GM19438 (cell line): ENCODE data around the gene IL18.
"Not testable (repeated sequence)": the region's sequence is repeated elsewhere in the genome, so short reads cannot be mapped to it uniquely, and the experiment has no call there.

Source experiments
- ATAC-seq: cut with Tn5 transposase; IDR thresholded peaks from one replicate; pipeline ENCODE4 v1.9.1; 2021; ENCODE audit warnings: low read depth; ENCODE audit not compliant: unreplicated experiment

The IL18 gene

DNA sequence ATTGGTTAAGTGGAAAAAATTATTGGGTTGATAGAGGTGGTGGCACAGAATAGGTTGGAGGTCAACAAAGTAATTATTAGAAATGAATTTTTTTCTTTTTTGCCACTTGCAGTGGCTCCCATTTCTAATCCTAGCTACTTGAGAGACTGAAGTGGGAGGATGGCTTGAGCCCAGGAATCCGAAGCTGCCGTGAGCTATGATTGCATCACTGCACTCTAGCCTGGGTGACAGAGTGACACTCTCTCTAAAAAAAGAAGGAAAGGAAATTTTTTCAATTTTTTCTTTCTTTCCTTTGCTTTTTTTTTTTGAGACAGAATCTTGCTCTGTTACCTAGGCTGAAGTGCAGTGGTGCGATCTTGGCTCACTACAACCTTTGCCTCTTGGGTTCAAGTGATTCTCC is 9.3 kb upstream of the IL18 start:
- no peak for ATAC-seq

DNA sequence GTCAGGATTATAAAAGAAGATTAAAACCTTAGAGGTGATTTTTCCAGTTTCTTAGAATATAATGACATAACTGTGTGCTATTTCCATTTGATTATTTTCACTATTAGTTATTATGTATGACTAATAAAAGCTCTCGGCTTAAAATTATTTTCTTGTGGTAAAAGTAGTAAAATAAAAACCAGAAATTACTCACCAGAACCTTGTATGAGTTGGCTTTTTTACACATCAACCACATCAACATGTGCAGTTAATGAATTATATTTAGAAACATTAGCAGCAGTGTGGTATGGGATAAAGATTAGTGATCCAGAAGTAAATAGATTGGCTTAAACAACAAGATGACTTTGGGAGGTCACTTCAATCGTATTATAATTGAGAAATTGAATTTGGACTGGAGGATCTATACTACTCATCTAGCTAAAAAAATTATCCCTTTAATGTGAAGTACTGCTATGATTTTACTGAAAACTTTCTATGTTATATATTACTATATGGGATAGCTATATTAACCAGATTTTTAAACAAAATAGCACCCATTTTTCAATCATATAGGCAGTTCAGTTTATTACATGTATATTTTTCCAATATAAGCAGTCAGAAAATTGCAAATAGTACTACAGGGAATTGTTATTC is 8.6 kb upstream of the IL18 start:
- ATAC-seq: no peak

DNA sequence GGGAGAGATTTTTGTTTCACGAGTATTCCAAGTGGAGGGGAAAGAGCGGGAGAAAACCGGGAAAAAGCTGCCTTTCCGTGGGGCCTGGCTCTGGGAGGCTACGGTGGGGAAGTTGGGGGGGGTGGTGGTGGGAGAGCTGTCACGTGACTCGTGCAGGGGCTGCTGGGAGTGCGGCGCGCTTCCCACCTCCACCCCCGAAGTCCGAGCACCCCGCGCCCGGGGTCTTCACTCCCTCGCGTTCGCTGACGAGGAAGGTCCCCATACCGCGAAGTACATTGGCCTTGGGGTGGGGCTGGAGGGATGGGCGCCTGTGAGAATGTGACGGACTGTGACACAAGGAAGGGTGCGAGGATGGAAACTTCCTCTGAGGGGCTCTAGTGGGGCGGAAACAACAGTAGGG is 3.3 kb upstream of the IL18 start, which contains the start of gene TEX12:
Gene TEX12, plus strand, starts transcription at position 228 of the 400 bp plus-strand sequence. CDS start 1,897 bp downstream, outside the sequence.
- ATAC-seq: no peak

DNA sequence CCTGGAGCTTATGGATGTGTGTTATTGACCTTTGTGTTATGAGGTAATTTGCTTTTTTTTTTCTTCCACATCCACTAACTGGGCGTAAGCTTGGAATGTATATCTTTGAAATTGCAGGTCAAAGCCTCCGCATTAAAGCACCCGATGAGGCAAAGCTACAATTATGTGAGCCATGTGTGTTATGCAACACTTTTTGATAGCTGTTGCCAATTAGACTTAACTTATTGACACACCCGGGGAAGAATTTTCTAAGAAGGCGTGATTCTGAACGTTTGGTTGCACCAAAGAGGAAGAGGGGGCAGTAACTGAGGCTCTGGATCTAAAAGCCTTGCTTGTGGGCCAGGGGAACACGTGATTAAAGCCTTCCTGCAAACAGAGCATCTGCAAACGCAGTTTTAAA is 2.7 kb upstream of the IL18 start:
- no peak for ATAC-seq

DNA sequence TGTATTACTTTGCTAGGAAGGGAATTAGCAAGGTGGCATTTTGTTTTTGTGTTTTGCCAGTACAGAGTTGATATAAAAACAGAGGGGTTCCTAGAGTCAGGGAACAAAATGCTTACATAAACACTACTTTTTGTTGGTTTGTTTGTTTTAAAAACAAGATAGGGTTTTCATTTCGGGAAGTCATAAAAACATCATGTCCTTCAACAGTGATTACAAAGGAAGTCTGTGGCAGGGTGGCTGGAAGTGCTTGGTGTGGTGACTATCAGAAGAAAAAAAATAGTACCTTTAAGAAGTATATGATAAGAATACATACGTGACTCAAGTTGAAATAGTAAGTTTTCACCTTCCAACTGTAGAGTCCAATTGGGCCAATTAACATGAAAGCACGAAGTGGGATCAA is 1.2 kb upstream of the IL18 start:
- ATAC-seq: no peak

DNA sequence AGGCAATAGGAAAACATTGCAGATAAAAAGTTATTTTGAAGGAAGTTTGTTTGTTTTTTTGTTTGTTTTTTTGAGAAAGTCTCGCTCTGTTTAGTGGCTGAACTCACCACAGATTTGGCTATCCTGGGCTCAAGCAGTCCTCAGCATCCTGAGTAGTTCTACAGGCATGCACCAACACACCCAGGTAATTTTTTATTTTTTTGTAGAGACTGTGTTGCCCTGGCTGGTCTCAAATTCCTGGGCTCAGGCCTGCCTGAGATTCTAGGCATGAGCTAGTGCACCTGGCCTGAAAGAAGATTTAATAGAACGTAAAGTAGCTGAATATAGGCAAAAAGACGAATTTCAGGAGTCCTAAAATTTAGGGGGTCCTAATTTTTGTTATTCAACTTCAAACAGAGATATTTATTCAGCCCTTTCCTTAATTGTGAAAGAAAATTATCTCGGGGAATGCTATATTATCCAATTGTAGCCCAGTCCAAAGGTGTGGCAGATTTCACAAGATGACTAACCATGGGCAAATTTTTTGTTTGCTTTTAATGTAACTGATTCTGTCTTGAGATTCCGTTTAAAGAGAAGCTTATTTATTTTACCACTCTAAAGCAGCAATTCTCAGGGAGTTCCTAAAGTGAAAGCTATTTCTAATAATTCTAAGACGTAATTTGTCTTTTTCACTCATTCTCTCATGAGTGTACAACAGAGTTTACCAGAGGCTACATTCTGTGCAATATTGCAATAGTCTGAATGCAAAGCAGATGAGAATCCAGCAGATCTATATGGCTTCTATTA is 940 bp downstream of the IL18 start:
- no peak for ATAC-seq

DNA sequence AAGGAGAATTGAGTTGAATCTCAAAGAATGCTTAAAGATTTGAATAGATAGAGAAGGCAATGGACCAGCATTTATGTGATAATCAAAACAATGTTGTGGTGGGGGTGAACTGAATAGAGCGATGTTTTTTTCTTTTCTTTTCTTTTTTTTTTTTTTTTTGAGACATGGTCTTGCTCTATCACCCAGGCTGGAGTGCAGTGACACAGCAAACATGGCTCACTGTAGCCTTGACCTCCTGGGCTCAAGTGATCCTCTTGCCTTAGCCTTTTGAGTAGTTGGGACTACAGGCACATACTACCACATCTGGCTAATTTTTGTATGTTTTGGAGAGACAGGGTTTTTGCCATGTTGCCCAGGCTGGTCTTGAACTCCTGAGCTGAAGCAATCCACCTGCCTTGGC is 1.7 kb downstream of the IL18 start:
- not testable (repeated sequence) for ATAC-seq

DNA sequence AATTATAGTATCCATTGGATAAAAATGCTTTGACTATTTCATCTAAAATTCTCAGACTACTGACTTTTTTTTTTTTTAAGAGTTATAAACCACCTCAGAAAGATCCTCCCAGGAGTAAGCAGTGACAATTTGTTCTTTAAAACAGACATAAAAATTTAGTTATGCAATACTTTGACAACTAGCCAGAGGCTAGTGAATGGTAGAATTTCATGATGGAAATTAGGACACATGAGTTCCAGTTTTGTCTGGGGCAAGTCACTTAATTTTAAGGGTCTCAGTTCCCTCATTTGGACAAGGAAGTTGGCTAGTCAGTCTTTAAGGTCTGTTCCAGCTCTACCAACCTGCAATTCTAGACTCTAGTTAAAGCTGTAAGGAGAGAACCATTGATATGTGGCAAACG is 2.9 kb downstream of the IL18 start:
- ATAC-seq: no peak

DNA sequence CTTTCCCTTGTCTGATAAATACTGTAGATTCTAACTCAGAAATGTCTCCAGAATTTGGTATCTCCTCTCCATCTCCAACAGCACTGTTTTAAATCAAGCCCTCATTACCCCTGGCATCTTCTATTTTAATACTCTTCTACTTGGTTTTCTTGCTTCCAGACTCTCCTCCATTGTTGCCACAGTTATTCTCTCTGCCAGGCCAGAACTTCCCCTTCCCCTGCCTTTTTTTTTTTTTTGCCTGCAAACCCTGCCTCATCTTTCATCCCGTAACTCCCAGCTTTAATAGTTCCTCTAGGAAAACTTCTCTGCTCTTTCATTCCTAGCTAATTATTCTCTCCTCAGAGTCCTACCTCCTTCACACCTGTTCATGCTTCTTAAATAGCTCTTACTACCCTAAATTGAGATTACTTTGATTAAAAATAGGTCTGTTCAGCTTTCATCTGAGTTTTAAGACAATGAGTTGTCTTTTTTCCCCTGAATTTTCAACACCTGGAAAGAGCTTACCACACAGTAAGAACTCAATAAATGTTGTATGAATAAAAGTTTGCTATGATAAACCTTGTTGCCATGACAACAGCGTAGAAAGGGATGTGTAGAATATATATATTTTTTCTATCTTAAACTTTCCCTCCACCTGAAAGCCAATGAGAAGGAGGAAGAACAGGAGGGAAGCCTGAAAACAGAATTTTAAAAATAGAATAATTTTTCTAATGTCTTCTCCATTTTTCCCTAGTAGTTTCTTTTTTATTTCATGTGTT is 3.6 kb downstream of the IL18 start:
- ATAC-seq: no peak

DNA sequence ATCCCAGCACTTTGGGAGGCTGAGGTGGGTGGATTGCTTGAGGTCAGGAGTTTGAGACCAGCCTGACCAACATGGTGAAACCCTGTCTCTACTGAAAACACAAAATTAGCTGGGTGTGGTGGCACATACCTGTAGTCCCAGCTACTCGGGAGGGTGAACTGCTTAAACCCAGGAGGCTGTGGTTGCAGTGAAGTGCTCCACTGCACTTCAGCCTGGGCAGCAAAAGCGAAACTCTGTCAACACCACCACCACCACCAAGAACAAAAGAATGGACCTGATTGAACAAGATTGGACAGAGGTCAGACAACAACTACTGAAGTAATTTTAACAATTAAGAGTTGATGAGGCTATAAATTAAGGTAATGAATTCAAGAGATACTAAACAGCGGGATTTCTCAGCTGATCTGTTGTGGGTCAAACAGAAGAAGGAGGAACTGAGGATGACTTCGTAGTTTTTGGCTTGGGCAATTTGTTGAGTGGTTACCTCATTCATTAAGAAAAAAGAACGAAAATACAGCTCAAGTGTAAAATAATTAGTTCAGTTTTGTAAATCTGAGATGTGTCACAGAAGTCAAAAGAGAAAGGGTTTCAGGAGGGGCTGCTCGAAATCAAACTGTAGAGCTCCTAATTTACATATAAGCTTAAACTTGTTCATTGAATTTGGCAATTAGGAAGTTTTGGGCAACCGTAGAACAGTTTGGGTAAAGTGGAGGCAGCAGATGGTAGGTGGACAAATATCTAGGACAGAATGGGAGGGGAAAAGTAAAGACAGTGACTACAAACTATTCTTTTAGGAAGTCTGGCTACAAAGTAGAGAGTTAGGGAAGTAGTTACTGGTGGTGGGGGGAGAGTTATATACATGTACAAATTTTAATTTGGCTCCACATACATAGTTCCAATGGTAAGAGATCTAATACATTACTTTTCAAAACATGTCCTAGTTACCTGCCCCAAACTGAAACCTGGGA is 4.5 kb downstream of the IL18 start:
- no peak for ATAC-seq

DNA sequence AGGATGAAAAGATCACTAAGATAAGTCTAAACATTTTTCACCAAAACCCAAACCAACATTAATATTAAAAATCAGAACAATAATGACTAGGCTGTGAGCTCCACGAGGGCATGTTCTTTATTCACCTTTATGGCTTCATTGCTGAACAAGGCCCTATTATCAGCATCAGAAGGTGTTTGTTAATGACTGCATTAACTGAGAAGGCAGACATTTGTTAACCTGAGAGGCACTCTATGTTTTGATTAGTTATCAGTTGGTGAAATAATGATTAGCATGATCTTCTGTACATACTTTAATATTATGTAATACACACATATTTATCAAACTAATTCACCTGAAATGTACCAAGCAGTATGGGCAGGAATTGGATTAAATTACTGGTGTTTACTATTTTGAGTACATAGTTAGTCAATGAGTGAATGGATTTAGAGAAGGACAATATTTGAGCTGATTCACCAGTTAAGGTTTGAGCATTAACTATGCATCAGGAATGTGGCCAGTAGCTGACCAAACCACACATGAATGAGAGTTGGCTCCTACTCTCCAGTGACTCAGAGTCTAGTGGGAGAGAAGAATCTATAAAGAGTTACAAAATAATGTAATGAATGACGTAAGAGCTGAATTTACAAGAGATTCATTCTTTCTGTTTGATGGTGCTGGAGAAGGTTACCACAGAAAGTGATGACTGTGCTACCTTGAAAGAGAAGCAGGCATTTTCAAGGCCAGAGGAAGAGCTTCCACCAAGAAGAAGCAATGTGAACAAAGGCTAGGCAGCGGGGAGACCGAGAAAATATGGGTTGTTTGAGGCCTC is 6.7 kb downstream of the IL18 start:
- ATAC-seq: no peak

DNA sequence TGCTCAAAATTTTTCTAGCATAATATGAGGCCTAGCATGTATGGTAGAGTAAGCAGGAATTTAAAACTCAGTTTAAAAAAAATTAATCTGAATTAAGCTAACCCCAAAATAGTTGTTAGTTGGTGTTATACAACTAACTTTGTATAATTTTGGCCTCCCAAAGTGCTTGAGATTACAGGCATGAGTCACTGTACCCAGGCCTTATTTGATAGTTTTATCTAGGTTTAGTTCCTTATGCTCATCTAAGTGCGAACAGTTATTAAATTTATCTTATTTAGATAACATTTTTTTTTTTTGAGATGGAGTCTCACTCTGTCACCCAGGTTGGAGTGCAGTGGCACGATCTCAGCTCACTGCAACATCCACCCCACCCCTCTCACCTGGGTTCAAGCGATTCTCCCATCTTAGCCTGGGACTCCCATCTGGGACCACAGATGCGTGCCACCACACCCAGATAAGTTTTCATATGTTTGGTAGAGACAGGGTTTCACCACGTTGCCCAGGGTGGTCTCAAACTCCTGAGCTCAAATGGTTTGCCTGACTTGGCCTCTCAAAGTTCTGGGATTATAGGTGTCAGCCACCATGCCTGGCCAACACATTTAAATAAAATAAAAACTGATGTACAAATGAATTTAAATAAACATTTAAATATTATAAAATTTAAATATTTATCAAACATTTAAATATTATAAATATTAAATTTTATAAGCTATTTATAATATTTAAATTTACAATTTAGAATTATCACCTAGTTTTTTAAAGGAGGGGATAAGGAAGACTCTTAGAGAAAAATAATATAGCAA is 7.5 kb downstream of the IL18 start:
- ATAC-seq: no peak

DNA sequence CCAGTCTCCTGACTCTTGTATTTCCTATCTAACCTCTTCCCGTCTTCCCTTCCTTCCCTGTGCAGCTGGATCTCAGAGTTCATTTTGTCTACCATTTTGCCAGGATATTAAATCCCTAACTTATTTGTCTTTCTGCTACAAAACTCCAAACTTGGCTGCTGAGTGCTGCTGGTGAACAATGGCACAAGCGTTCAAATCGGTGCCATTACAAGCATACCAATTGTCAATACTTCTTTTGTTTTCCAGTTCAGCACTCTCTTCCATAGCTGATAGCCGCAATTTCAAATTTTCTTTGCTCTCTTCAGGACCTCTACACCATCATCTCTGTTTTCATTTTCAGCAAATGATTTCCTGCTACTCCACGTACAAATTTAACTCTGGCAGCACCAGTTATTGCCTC is 13.4 kb downstream of the IL18 start:
- ATAC-seq: no peak

DNA sequence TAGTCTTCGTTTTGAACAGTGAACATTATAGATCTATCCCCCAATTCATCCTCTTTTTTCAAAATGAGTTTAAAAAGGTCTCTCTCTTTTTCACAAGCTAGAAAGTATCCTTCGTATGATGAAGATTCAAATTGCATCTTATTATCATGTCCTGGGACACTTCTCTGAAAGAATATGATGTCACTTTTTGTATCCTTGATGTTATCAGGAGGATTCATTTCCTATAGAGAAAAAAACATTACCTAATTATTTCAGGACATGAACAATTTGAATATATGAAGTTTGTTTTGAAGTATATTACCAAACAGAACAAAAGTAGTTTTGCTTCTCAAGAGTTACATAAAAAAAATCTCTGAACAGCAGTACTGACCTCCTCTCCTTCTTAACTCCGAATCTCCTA is 20.3 kb downstream of the IL18 start:
- ATAC-seq: no peak

DNA sequence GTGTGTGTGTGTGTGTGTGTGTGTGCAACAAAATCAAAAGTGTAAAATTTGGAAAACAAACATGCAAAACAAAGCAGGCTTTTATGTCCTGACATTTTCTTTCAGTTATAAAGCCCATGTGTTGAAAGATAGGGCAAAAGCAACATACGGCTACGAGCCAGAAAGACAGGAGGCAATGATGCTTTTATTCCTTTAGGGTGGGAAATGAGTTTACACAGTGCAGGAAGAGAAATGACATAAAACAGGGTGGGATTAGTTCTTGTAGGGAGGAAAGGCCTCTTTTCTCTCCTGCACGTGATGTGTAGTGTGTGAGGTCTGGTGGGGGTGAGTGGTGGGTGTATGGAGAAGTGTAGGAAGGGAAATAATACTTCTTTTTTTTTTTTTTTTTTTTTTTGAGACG is 29.4 kb downstream of the IL18 start:
- ATAC-seq: no peak

DNA sequence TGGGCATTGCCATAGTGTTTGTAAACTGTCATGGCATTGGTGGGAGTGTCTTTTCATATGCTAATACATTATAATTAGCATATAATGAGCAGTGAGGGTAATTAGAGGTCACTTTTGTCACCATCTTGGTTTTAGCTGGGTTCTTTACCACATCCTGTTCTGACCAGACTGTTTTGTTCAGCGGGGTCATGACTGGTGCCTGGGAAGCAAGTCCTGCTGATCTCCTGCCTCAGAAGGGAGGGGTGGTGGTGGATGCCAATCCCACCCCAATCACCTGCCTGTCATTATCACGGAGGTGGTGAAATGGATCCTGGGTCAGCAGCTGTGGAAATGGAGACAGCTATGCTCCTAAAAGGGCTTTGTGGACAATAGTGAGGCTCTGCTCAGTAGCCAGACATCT is 31.2 kb downstream of the IL18 start:
- ATAC-seq: no peak

DNA sequence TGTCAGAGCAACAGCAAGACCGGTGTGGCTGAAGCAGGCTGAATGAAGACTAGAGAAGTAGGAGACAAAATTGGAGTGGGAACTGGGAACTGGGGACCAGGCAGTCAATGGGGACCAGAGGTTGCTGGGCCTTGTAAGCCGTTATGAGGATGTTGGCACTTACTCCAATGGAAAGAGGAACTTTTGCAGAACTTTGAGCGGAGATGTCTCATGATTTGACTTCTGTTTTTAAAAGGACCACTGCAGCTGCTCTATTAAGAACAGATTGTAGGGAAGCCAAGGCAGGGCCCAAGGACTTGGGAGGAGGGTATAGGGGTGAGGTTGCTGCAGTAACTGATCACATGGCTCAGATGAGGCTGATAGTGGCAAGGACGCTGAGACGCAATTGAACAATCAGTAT is 34.2 kb downstream of the IL18 start:
- no peak for ATAC-seq

DNA sequence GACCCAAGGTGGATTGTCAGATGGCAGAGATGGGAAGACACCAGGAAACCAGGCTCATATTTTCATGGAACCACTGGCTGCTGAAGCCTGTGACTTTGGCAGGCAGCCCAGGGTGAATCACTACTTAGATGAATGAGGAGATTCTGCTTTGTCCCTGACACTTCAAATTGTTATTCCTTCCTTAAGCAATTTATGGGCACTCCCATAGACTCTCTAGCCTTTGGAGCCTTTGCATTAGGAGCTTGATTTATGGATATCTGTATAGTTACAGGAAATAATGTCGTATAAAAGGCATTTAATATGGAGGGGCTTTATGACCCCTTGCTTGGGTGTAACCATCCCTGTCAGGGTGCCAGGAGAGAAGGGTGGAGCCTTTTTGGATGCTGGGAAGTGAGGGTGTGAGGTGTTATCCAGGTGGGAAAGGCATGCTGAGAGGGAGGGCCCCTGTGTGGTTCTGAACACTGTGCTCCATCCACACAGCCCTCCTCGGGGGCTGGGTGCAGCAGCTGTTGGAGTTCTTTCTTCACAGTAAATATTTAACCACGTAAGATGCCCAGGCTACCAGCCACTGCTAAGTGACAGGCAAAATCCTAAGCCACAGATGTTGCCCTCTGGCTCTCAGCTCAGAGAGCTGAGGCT is 35.3 kb downstream of the IL18 start:
- ATAC-seq: no peak
